ENCODE data around the gene NDUFB11.

The NDUFB11 gene

GRCh38 chrX:47179928-47180255, 35.4 kb upstream of the NDUFB11 start:
- DNase-seq (ENCODE audit: insufficient read length, low spot score): no peak
- TF ChIP-seq, protein P1, sequence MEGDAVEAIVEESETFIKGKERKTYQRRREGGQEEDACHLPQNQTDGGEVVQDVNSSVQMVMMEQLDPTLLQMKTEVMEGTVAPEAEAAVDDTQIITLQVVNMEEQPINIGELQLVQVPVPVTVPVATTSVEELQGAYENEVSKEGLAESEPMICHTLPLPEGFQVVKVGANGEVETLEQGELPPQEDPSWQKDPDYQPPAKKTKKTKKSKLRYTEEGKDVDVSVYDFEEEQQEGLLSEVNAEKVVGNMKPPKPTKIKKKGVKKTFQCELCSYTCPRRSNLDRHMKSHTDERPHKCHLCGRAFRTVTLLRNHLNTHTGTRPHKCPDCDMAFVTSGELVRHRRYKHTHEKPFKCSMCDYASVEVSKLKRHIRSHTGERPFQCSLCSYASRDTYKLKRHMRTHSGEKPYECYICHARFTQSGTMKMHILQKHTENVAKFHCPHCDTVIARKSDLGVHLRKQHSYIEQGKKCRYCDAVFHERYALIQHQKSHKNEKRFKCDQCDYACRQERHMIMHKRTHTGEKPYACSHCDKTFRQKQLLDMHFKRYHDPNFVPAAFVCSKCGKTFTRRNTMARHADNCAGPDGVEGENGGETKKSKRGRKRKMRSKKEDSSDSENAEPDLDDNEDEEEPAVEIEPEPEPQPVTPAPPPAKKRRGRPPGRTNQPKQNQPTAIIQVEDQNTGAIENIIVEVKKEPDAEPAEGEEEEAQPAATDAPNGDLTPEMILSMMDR (IDR thresholded peaks at IDR 0.05; ENCODE audit: insufficient read depth, missing control alignments): no peak
- FAIRE-seq: no peak

GRCh38 chrX:47179221-47179927, 34.9 kb upstream of the NDUFB11 start:
- no peak for DNase-seq (ENCODE audit: insufficient read length, low spot score)
- no peak for FAIRE-seq
- TF ChIP-seq, protein P1 (IDR thresholded peaks at IDR 0.05; ENCODE audit: insufficient read depth, missing control alignments): no peak

DNA sequence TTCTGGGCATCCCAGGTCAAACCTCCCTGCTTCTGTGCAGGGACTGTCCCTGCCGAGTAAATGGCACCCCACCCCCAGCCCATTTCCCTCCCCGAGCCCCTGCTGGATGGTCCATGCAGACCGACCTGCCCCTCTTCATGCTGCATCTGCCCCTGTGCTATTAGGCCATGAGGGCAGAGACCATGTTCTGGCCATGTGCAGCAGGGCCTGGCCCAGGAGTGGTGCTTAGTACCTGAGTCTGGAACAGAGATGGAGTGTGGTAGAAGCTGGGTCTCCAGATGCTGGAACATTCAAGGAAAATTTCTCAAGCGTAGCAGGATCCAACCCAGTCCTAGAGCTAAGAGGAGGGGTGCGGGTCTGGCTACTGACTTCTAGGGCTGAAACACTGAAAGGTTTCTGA, 33.8 kb upstream of the NDUFB11 start:
- DNase-seq (ENCODE audit: insufficient read length, low spot score) (no peak), FAIRE-seq (no peak)
- TF ChIP-seq, protein P1 (IDR thresholded peaks at IDR 0.05; ENCODE audit: insufficient read depth, missing control alignments): no peak

GRCh38 chrX:47177079-47177478, 32.6 kb upstream of the NDUFB11 start:
- TF ChIP-seq, protein P1 (IDR thresholded peaks at IDR 0.05; ENCODE audit: insufficient read depth, missing control alignments): no peak
- FAIRE-seq (no peak), DNase-seq (ENCODE audit: insufficient read length, low spot score) (no peak)

GRCh38 chrX:47176101-47176740, 31.7 kb upstream of the NDUFB11 start:
- TF ChIP-seq, protein P1 (IDR thresholded peaks at IDR 0.05; ENCODE audit: insufficient read depth, missing control alignments): no peak
- no peak for DNase-seq (ENCODE audit: insufficient read length, low spot score)
- no peak for FAIRE-seq

DNA sequence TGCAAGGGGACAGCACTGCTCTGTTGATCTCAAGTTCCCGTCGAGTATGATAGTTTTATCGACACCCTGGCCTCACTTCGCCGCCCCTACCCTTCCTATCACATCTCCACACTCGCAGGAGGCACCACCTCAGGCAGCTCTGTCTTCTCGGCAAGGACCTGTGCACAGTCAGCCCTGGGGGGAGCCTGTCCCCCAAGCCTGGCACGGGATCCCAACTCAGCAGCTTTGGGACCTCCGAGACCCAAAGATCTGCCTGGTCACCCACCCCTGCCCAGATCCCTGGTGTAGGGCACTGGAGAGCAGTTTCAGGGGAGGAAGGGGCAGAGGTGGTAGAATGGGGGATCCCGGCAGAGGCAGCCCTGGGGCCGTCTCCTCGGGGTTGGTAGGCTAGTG, 31.1 kb upstream of the NDUFB11 start:
- TF ChIP-seq, protein P1 (IDR thresholded peaks at IDR 0.05; ENCODE audit: insufficient read depth, missing control alignments): no peak
- FAIRE-seq (no peak), DNase-seq (ENCODE audit: insufficient read length, low spot score) (no peak)
